GM21367 (cell line): ENCODE results near the gene PGM1.

Experiments
- ATAC-seq: cut with Tn5 transposase; IDR thresholded peaks from one replicate; pipeline ENCODE4 v1.9.1; 2021; ENCODE audit not compliant: unreplicated experiment

The PGM1 gene

DNA sequence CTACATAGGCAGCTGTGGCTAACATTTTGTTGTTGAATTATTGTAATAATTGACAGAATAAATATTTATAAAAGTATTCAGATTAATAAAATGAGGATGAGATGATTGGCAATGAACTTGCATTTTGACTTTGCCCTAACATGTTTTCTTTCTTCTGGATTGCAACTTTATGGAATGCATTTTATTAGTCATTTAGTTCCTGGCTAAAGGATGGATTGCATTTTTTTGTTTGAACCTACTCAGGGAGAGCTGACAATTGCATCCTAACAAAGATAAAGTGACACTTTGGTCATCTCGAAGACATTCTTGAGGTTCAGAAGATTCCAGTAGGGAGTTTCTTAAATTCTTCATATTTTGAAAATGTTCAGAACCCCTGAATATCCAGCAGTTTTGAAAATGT, 37.5 kb downstream of the PGM1 start:
- no peak for ATAC-seq

DNA sequence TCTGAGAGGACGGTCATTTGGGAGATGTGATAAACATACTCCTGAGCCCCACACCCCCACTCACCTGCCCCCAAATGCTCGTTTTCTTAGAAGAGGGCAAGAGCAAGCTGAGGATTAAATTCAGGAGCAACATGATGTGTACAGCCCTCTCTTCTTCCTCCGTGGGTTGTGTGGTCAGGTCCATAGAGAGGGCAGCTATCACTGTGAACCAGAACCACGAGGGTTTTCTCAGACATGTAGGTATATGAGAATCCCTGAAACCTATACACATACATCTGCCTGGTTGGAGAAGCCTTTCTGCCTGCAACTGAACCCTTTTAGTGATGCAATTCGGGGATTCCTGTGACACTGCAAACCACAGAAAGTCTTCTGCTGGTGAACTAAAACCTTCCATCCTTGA, 38.9 kb downstream of the PGM1 start:
- ATAC-seq: no peak

DNA sequence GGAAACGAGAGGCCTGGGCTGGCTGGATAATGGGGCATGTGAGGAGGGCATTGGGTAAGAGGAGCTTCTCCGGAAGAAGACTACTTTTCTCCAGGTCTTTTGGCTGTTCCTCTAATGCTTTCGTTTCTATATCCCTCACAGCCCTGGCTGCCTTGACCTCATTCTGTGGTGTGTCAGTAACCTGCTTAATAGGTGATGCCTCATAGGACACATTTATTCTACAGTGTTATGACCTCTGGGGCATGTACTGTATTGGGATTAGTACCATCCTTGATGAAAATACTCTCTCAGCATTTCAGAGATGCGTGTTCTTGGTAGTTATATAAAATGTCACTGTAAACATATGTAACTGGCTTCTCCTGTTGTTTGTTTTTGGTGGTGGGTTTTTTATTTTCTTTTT, 40.1 kb downstream of the PGM1 start:
- no peak for ATAC-seq

DNA sequence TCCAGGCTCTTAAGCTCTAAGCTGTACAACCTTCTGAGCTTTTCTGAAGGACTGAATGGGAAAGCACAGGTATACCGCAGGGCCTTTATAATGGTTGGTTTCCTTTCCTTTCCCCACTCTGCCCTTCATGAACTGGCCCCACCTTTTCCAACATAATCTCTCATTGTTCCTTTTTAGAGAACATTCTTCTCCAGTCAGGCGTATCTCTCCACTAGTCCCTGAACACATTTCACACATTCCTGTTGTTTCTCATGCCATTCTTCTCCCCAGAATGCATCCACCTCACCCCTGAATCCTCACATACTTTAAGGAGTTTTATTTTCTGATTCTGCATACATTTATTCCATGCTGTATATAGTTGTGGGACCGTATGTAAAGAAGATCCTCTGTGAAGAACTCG, 41.3 kb downstream of the PGM1 start:
- no peak for ATAC-seq

DNA sequence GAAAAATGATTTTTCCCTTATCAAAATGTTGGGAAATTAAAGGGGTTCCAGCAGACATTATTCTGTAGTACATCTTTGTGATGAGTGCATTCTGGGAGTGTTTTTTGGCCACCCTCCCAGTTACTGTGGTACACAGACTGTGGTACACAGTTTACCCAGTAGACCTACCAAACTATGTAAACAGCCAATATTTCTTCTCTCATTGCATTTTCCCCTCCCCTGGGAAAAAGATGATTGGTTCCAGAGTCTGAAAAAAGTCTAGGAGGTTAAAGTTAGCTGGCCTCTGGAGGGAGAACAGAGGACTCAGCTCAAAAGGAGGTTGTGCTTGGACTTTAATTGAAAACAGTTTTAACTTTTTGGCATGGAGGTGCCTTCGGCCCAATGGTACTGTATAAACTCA, 42.5 kb downstream of the PGM1 start:
- no peak for ATAC-seq

DNA sequence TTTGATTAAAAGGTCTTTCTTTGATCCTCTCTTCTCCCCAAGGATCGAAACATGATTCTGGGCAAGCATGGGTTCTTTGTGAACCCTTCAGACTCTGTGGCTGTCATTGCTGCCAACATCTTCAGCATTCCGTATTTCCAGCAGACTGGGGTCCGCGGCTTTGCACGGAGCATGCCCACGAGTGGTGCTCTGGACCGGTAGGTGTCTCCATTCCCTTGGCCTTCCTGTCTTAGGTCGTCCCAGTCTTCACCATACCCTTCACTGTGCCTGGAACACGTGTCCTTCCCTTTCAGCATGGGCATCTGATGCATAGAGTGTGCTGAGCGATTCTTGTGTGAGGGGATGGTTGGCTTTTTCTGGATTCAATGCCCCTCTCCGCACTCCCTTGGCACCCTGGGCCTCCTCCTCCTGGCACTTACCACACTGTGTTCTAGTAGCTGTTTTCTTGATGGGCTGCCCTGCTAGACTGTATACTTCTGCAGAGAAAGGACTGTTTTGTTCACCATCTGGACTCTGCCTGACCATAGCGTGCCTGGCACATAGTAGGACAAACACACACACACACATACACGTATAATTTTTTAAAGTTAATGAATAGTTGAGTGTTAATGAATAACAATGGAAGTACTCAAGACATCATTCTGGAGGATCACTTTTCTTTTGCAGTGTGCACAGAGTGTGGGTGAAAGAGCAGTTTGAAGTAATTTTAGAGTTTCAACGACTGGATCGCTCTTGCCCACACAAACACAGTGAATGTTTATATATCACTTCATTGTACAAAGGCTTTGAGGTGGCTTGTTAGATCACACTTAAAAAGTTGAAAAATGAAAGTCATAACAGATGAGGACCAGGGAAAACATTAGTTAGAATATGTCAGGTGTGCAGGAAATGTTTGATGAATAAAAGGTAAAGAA, 43.2 kb downstream of the PGM1 start:
- ATAC-seq: no peak

DNA sequence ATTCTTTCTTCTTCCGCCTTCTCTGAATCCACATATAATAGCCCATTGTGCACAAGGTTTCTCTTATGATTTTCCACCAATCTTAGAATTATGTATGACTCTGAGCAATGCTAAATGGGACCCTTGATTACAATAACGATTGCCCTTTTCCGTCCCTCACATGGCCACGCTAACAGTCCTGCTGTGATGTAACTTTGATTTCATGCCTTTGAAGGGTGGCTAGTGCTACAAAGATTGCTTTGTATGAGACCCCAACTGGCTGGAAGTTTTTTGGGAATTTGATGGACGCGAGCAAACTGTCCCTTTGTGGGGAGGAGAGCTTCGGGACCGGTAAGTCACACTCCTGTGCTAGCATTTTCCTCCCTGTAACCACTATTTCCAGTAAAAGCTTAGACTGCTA, 45.3 kb downstream of the PGM1 start:
- ATAC-seq: no peak

DNA sequence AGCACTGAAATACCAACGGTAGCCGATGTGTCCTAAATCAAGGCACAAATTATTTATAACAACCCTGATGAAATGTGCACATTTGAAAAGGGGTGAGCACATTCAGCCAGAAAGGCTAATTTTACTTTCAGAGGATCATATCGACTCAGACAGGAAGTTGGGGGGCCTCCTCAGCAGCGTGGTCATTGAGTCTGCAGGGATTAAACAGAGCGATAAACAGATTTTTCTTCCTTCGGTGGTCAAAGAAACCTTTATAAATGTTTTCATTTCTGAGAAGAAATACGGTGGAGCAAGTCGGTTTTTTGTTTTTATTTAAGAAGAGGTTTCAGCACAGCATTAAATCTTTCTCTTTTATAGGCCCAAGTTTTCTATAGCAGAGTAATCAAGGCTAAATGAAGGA, 45.7 kb downstream of the PGM1 start:
- ATAC-seq: no peak

DNA sequence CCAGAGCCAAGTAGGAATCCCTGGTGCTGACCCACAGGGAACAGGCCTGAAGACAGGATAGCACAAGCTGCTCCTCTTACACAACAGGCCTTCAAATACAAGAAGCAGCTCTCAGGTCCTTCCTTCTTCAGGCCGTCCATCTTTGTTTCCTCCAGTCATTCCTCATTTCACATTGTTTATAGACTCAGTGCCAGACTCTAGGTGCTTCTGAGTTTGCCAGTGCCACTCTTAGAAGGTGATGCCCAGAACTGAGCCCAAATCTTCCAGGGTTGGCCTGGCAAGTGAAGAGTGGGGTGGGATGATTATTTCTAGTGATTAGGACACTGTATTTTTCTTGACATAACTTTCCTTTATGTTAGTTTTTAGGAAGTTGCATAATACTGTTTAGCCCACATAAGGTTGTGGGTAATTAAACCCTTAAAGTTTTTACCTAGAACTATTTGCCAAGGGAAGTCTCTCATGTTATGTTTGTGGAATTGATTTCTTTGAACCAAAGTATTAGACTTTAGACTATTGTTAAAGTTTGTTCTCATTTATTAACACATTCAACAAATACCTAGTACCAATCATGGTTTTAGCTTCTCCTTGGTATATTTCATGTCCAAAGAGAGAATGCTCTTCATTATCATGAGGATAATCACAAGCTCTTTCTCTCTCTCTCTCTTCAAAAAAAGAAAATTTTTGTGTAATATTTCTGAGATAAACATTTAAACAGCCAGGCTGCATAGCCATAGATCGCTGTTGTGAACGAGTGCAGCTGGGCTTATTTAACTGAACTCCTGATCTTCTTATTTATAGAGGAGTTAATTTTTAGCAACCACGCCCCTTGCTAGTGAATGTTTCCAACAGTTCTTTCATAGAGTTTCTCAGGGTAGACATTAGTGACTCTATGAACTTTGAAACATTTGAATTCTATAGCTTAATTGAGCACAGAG, 47.7 kb downstream of the PGM1 start:
- no peak for ATAC-seq

DNA sequence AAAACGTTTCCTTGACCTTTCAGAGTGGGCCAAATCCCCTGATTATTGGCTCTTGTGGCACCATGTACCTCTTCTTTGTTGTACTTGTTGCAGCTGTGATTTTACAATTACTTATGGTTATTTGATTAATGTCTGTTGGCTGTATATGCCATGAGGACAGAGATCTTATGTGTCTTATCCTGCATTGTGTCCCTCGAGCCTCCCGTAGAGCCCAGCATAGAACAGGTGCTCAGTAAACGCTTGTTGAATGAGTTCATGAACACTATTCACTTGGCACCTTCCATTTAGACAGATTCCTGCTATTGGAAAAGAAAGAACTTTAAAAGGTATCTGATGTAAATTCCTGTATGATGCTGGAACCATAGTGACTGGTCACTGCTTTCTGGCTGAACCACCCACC, 48.4 kb downstream of the PGM1 start:
- ATAC-seq: no peak

DNA sequence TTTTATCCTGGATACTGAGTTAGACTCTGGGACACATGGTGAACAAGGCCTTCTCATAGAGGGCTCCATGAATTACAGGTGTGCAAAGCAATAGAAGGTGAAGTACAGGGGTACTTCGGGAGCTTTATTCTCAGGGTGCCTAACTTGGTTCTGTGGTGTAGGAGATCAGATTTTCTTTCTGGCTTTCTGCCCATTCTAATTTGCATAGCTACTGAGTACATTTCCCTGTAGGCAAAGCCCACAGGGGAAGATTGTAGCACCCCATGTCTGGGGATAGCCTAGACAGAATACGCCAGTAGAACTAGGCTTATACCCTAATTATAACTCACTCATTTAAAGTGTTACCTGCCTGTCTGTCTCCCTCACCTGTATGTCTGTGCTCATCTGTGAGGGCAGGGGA, 49.7 kb downstream of the PGM1 start:
- ATAC-seq: no peak

DNA sequence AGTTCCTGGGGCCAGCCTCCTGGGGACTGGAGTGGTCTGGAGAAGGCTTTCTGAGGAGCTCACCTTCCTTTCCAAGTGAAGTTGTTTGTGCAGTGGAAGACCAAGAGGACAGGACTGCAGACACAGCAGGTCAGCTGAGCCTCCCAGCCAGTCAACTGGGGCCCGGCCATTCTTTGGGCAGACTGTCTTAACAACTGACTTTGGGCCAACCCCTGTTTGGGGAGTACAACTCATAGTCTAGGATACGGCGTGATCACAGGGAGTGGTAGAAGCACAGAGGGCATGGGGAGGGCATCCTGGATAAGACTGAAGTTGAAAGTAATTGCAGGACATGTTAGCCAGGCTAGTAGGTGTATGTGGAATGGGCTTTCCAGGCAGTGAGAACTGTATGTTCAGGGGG, 50.3 kb downstream of the PGM1 start:
- no peak for ATAC-seq

DNA sequence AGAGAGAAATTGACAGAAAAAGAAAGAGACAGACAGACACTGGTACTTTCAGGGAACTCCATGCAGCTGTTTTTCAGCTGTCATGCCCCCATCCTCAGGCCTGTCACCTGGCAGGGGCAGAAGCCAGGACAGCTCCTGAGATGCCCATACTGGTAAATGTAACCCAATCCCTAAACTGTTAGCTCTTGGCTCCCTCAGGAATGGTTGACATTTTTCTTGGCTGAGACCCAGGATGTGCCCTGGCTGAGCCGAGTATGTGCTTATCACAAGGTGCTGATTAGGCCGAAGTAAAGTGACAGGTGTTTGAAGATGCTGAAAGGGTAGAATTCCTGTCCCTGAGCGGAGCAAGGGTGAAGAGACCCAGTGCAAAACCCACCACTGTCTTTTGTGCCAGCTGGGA, 50.7 kb downstream of the PGM1 start:
- no peak for ATAC-seq

DNA sequence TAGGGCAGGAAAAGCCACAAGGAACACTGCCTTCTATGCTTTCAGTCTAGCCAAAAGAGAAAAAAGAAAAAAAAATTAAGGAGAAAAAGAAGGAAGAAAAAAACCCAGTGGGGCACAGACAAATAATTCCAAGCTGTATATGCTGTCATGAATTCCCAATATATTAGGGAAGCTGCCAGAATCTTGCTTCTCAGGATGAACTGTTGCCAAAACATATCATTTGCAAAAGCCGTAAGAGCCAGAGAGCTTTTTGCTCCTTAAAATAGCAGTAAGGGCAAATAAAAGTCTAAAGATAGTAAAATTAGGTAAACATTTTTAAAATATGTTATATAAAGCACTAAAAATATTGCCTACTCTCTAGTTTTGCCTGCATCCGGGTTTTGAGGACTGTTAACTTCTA, 52.1 kb downstream of the PGM1 start:
- no peak for ATAC-seq

DNA sequence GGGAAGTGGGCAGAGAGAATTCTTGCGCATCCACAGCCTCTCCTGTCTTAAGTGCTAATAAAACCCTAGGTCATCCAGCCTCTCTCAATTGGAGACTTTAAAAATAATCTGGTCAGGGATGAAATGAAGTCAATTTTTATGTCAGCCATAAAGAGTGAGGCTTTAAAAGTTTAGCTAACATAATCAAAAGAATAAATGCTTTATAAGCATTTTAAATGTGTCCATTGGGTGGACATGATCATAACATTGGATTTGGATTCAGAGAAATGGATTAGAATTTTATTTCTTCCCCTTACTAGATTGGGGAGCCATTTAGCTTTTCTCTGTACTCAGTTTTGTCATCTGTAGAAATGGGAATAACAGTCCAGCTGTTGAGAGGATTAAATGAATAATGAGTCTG, 55.5 kb downstream of the PGM1 start:
- no peak for ATAC-seq

DNA sequence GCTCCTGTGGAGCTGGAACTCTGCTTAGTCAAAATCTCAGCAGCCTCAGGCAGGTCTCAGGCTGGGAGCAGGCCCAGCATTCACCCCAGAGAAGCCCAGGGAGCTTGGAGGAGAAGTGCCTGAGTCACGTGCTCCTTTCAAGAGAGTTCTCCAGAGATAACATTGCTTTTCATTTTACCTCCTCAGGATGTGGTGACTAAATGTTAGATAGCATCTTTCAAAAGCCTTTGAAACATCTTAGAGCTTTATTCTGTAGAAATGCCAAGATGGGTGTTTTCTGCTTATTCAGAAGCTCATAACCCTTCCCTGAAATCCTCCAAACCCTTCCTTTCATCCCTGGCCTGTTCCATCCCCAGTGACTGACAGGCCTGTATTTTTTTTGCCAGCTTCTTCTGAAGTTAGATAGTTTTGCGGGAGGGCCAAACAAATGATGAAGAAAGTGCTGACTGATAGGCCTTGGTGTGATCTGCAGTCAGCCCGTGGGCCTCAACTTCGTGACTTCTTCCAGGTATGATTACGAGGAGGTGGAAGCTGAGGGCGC, 58.0 kb downstream of the PGM1 start:
- ATAC-seq: no peak

DNA sequence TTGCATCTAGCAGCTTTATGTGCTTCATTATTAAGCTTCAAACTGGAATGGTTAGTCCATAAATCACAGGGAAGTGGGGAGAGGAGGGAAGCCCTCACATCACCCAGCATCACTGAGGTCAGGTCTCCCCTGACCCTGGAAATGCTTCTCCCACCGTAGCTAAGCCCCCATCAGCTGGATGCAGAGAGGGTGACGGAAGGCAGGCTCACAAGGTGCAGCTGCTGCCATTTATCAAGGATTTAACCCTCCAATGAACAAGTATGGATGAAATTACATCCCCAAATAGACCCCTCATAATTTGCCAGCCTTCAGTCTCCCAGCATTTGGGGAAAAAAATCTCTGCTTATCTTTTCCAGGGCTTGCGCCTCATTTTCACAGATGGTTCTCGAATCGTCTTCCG, 60.8 kb downstream of the PGM1 start:
- no peak for ATAC-seq

DNA sequence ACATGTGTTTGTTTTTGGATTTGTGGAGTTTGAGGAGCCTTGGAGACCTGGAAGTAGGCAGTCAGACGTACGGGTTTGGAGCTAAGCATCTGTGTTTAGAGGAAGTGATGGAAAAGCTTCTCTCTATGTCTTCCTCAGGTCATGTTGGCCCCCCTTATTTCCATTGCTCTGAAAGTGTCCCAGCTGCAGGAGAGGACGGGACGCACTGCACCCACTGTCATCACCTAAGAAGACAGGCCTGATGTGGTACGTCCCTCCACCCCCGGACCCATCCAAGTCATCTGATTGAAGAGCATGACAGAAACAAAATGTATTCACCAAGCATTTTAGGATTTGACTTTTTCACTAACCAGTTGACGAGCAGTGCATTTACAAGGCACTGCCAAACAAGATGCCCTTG, 66.2 kb downstream of the PGM1 start:
- no peak for ATAC-seq

DNA sequence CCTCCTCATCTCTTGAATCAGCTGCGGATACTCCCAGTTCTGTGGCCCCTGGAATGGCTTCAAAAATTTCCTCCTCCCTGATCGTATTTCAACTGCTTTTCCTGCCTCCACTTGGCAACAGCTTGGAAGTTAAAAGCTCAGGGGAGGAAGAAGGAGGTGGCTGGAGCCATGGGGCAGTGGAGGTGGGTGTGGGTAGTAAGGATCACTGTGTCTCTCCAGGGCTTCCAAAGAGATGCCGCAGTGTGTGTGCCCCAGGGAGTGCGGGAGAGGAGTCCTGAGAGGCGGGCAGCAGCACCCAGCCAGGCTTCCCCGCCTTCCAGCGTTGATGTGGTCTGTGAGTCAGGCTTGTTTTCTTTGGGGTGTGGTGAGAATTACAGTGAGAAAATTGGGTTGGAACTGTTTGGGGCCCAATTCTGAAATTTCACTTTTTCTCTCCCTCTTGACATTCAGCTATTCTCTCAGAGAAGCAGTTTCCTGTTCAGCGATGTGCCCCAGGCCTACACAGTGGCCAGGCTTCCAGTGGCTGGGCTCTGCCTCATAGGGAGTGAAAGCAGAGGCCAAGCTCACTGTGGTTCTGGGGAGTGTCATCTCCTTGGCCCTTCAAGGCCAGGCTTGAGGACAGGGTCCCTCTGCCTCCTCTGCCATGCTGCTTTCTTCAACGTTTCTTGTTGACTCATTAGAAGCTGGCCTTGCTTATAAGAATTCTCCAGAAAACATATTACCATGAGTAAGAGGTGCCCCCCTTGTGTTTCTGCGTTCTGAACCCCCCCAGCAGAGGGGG, 69.0 kb downstream of the PGM1 start:
- ATAC-seq: no peak

DNA sequence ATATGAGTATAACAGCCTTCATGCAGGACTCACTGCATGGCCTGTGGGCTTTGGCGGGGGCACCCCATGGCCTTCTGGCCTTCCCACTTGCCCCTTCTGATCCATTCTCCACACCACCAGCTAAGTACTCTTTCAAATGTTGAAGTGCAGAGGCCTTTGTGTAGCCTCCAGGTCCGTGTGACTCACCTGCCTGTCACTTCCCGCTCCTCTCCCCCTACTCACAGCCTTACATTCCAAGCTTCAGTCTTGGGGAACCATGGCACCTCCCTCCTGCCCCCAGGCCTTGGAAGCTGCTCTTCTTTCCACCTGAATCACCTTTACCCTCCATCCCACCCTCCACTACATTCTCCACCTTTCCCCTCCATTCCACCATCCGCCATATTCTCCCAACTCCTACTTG, 69.6 kb downstream of the PGM1 start:
- no peak for ATAC-seq

DNA sequence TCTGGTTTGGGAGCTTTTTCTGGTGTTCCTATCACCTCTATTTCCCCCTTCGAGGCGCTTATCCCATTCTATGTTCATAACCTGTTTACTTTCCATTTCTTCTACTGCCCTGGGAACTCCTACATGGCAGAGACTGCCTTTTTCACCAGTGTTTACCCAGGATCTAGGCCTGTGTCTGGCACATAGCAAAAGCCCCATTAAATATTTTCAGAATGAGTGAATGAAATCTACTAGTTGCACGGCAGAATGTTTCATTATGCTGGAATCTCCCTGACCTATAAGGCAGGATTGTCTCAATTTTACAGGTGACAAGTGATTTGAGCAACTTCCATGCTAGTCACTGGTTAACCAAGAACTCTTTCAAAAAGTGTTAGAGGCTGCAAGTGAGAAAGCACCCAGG, 70.1 kb downstream of the PGM1 start:
- ATAC-seq: no peak
